ENCODE measurements around the gene ZNF17.
A peak's percentile ranks its signal among the peaks of the same experiment; 100 is the strongest.

ZNF17 gene

GRCh38 chr19:57389194-57389729 is 21.7 kb upstream of the ZNF17 start:
- Histone ChIP-seq H3K27me3 (replicated peaks; ENCODE audit: control insufficient read depth, insufficient read depth, low read length) (no peaks in the 10 kb centered on the region), H3K4me3 (replicated peaks; ENCODE audit: low read depth, low read length) (peak overlapping the region; percentile 95), H3K36me3 (ENCODE audit: control insufficient read depth, insufficient read depth, low read length) (peaks cover 4% of the 10 kb centered on the region)
- no peak for DNase-seq (ENCODE audit: extremely low read depth, insufficient read length)
- no peak for TF ChIP-seq CTCF (IDR thresholded peaks at IDR 0.05; ENCODE audit: insufficient read depth, low read length, poor library complexity, severe bottlenecking)

GRCh38 chr19:57389730-57390598 is 21.0 kb upstream of the ZNF17 start, which contains the start of gene ZNF548:
ZNF548 (plus strand) TSS chr19:57389854; CDS start chr19:57390100, 246 bp downstream.
- Histone ChIP-seq H3K27me3 (replicated peaks; ENCODE audit: control insufficient read depth, insufficient read depth, low read length) (no peaks in the 10 kb centered on the region), H3K4me3 (replicated peaks; ENCODE audit: low read depth, low read length) (peak within 1 kb of the TSS; percentile 95), H3K36me3 (ENCODE audit: control insufficient read depth, insufficient read depth, low read length) (peaks cover 6% of the 10 kb centered on the region)
- peak; percentile 21 for TF ChIP-seq CTCF (IDR thresholded peaks at IDR 0.05; ENCODE audit: insufficient read depth, low read length, poor library complexity, severe bottlenecking)
- peak; percentile 100 for DNase-seq (ENCODE audit: extremely low read depth, insufficient read length)

- no peak for DNase-seq (ENCODE audit: extremely low read depth, insufficient read length)
- Histone ChIP-seq H3K27me3 (replicated peaks; ENCODE audit: control insufficient read depth, insufficient read depth, low read length) (no peaks in the 10 kb centered on the region), H3K4me3 (replicated peaks; ENCODE audit: low read depth, low read length) (no peak overlapping the region), H3K36me3 (ENCODE audit: control insufficient read depth, insufficient read depth, low read length) (peaks cover 34% of the 10 kb centered on the region)
- TF ChIP-seq CTCF (IDR thresholded peaks at IDR 0.05; ENCODE audit: insufficient read depth, low read length, poor library complexity, severe bottlenecking) = no peak
These were observed 15.3 kb upstream of the ZNF17 start for GRCh38 chr19:57395710-57396109.

GRCh38 chr19:57398868-57399267 is 12.1 kb upstream of the ZNF17 start:
- Histone ChIP-seq H3K4me3 (replicated peaks; ENCODE audit: low read depth, low read length) (no peak overlapping the region), H3K36me3 (ENCODE audit: control insufficient read depth, insufficient read depth, low read length) (peaks cover 31% of the 10 kb centered on the region), H3K27me3 (replicated peaks; ENCODE audit: control insufficient read depth, insufficient read depth, low read length) (no peaks in the 10 kb centered on the region)
- no peak for TF ChIP-seq CTCF (IDR thresholded peaks at IDR 0.05; ENCODE audit: insufficient read depth, low read length, poor library complexity, severe bottlenecking)
- DNase-seq (ENCODE audit: extremely low read depth, insufficient read length) = no peak

GRCh38 chr19:57403737-57404563 is 7.0 kb upstream of the ZNF17 start:
- H3K4me3 ChIP-seq (replicated peaks; ENCODE audit: low read depth, low read length) = no peak overlapping the region
- H3K27me3 ChIP-seq (replicated peaks; ENCODE audit: control insufficient read depth, insufficient read depth, low read length) = no peaks in the 10 kb centered on the region
- DNase-seq (ENCODE audit: extremely low read depth, insufficient read length) = no peak
- no peak for TF ChIP-seq CTCF (IDR thresholded peaks at IDR 0.05; ENCODE audit: insufficient read depth, low read length, poor library complexity, severe bottlenecking)
- H3K36me3 ChIP-seq (ENCODE audit: control insufficient read depth, insufficient read depth, low read length) = peaks cover 3% of the 10 kb centered on the region
